NCI-H748 (cell line): ENCODE results near the gene GRM6.

Experiments used
- DNase-seq: peaks from one replicate; lab custom pipeline; 2025; ENCODE audit not compliant: unreplicated experiment; lab: John Stamatoyannopoulos, UW

GRM6 gene

DNA sequence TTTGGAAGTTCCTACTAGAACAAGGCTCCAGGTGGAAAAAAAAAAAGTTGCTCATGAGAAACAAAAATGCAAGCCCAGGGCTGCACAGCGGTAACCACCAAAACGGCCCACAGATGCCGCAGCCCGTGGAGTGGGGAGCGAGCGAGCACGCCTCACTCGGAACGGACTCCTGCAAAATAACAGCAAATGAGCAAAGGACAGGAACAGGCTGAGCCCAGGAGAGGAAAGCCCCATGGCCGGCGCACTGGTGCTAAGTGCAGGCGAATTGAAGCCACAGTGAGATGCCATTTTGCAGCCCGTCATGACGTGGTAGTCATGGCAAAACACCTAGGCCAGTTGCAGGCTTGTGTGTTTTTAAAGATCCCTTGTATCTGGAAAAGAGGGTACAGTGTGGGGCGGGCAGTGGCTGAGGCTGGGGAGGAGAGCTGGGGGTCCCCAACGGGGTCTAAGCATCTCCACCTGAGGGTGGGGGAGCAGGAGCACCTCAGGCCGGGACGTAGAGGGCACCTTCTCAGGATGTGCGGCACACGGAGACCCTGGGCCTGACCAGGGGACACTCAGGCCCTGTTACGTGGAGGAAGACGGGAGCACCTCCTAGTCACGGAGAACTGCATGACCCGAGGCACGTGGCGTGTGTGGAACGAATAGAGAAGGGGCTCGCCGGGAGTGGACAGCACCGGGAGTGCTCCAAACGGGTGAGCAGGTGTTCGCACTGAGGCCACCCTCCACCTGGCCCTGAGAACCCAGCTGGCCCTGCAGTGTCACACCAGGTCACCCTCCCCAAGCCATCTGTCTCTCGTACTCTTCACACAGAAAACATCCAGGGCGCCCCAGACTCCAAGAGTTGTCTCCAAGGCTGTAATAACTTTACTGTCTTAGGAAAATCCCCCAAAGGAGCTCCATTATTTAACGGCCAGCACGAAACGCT lies 10.7 kb downstream of the GRM6 start:
- no peak for DNase-seq

DNA sequence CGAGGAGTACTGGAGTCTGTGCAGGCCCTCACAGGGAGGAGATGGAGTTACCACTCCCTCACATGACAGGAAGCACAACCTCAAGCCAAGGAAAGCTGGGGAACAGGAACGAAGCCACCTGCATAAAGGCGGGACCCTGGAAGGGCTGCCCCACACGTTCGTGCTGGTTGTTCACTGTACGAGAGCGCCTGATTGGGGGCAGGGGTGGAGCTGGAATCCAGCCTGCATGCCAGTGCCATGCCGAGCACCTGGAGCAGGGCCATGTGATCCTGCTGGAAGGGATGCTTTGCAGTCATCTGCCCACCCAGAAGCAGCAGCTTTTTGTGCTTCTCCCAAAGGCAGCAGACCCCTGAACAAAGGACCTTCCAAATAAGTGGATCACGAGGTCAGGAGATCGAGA lies 11.4 kb downstream of the GRM6 start:
- no peak for DNase-seq

- DNase-seq: no peak
Observed at GRCh38 chr5:178982941-178983340, 12.2 kb downstream of the GRM6 start.

GRCh38 chr5:178981381-178981780 lies 13.7 kb downstream of the GRM6 start:
- DNase-seq: no peak

DNA sequence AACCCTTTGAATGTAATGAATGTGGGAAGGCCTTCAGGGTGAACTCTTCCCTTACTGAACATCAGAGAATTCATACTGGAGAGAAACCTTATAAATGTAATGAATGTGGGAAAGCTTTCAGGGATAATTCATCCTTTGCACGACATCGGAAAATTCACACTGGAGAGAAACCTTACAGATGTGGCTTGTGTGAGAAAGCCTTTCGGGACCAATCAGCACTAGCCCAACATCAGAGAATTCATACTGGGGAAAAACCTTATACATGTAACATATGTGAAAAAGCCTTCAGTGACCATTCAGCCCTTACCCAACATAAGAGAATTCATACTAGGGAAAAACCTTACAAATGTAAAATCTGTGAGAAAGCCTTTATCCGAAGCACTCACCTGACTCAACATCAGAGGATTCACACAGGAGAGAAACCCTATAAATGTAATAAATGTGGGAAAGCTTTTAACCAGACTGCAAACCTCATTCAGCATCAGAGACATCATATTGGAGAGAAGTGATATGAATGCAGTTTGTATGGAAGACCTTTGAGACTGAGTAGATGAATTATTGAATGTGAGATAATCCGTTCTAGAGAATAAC lies 29.6 kb downstream of the GRM6 start:
- DNase-seq: no peak

DNA sequence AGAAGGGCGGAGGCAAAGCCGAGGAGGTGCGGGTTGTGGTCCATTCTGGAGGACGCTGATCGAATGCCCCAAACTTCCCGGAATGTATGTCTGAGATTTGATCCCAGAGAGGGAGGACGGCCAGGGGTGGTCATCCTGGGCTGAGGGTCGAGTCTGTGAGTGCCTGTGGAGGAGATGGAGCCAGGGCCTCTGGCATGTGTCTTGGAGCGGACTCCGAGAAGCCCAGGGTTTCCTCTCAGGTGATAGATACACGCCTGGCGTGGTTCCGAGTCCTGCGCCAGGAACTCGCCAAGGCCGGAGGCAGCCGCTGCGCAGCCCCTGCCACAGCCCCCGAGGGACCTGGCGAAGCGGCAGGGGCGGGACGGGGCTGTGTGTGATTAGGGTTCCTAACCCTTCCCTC lies 53.8 kb downstream of the GRM6 start:
- no peak for DNase-seq

DNA sequence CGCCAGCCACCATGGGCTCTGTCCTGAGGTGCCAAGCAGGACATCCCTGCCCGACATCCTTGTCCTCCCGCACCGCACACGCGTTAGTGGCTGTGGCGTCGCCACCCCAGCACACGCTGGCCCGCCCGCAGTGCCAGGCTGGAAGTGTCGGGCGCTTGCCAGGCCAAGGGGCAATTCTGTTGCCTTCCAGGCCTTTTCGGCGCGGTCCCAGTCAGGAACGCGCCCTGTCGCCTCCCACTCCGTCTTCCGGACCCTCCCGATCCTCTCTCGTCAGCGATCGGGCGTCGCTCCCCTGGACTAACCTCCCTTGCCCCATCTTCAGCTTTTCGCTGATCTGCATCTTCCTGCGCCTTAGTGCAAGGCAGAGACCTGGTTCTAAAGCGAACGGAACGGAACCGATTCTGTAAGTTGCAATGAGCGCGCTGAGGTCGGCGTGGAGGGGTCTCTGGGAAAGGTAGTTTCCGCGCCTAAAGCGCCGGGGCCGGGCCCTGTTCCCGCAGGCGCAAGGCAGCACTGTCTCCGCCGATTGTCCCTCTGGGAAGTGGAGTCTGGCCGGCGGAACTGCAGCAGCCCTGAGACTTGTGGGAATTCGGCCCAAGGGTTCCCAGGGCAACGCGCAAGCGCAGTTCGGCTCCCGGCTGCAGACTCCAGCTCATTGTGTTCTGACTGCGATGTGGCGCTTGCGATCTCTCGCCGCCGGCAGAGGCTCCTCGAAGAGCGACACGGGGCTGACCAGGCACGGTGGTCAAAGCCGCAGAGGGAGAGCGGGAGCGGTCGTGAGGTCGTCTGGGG lies 54.4 kb downstream of the GRM6 start, which contains the start of gene ZNF454:
ZNF454 (plus strand) TSS at position 630 of the 792 bp plus-strand sequence. CDS start 1,594 bp downstream, outside the sequence.
- peak; percentile 22 for DNase-seq

GRCh38 chr5:178931846-178932760 lies 63.0 kb downstream of the GRM6 start:
- no peak for DNase-seq
